WI38 (cell line): ENCODE data around the gene CDC14B.

ENCODE experiments used
- H3K4me3 ChIP-seq: 2 replicates; pipeline ENCODE4 v1.5.1; 2011; ENCODE audit warnings: low read depth, mild to moderate bottlenecking, control low read depth, low read length
- CTCF ChIP-seq: IDR thresholded peaks from 2 replicates; pipeline ENCODE4 v1.5.1; 2012; ENCODE audit warnings: low read depth, mild to moderate bottlenecking, control low read depth, low read length

CDC14B gene

GRCh38 chr9:96482476-96482875 is 137.2 kb downstream of the CDC14B start:
- no peak for TF ChIP-seq CTCF
- H3K4me3 ChIP-seq, result no peak overlapping the region

GRCh38 chr9:96480736-96481135 is 138.9 kb downstream of the CDC14B start:
- no peak for TF ChIP-seq CTCF

GRCh38 chr9:96478829-96479371 is 140.7 kb downstream of the CDC14B start:
- H3K4me3 ChIP-seq, result no peak overlapping the region
- TF ChIP-seq CTCF, result no peak

More at GRCh38 chr9:96480736-96481135, 138.9 kb downstream of the CDC14B start:
- H3K4me3 ChIP-seq, result no peak overlapping the region

- no peak for TF ChIP-seq CTCF
- no peak overlapping the region for H3K4me3 ChIP-seq
Measured at GRCh38 chr9:96476591-96476990, 143.1 kb downstream of the CDC14B start.

- H3K4me3 ChIP-seq, result no peak overlapping the region
- no peak for TF ChIP-seq CTCF
Measured at GRCh38 chr9:96476013-96476412, 143.6 kb downstream of the CDC14B start.

GRCh38 chr9:96467784-96468183 is 151.9 kb downstream of the CDC14B start:
- no peak overlapping the region for H3K4me3 ChIP-seq
- TF ChIP-seq CTCF, result no peak

GRCh38 chr9:96464426-96464825 is 155.2 kb downstream of the CDC14B start:
- no peak for TF ChIP-seq CTCF
- no peak overlapping the region for H3K4me3 ChIP-seq
